Measurements from ENCODE around the gene IFNLR1. TPM values are rescaled to one million over a fixed set of nuclear protein-coding genes. Genes with fewer than 3 reads are reported as not detected.

The IFNLR1 gene
- total RNA-seq, 1 donor from 2014 or later = 0.16 TPM

Other genes with a start within 250 kb of the IFNLR1 start
- 98.7 TPM for gene PNRC2, start 227.5 kb downstream of the IFNLR1 start, total RNA-seq
- gene SRSF10, start 207.0 kb downstream of the IFNLR1 start, total RNA-seq = 135 TPM
- gene MYOM3, start 75.2 kb downstream of the IFNLR1 start, total RNA-seq = under 0.01 TPM
- not detected for gene IL22RA1, start 44.1 kb downstream of the IFNLR1 start, total RNA-seq
- gene GRHL3, start 132.1 kb upstream of the IFNLR1 start, total RNA-seq = not detected
- gene STPG1, start 226.5 kb upstream of the IFNLR1 start, total RNA-seq = 1.9 TPM
- gene NIPAL3, start 228.5 kb upstream of the IFNLR1 start, total RNA-seq = 7.0 TPM